D721Med (cell line): ENCODE results near the gene SNTB2.

Experiments used
- DNase-seq: peaks from one replicate; pipeline ENCODE4 v3.0.0; 2011; ENCODE audit warnings: low spot score; ENCODE audit not compliant: insufficient read length
- FAIRE-seq: peaks from 2 replicates; lab custom pipeline; 2011; peaks lifted over from hg19 to GRCh38; lab: Jason Lieb, UNC
- CTCF ChIP-seq: IDR thresholded peaks from 2 replicates; pipeline ENCODE4 v1.5.1; 2012; ENCODE audit warnings: mild to moderate bottlenecking, control low read depth; ENCODE audit not compliant: insufficient read depth; ENCODE audit errors: missing control alignments

SNTB2 gene

GRCh38 chr16:69182730-69183416 lies 4.1 kb upstream of the SNTB2 start:
- FAIRE-seq = no peak

GRCh38 chr16:69187446-69188235 lies 677 bp downstream of the SNTB2 start:
- no peak for TF ChIP-seq CTCF
- FAIRE-seq = no peak
- no peak for DNase-seq

More at GRCh38 chr16:69182730-69183416, 4.1 kb upstream of the SNTB2 start:
- DNase-seq = no peak
- TF ChIP-seq CTCF = no peak

- no peak for TF ChIP-seq CTCF
- no peak for DNase-seq
- FAIRE-seq = no peak
Observed at GRCh38 chr16:69188236-69188549, 1.2 kb downstream of the SNTB2 start.

- no peak for TF ChIP-seq CTCF
- no peak for FAIRE-seq
- no peak for DNase-seq
Observed at GRCh38 chr16:69188716-69189115, 1.8 kb downstream of the SNTB2 start.

- FAIRE-seq (no peak), DNase-seq (no peak)
- TF ChIP-seq CTCF = no peak
Observed at GRCh38 chr16:69190046-69190588, 3.2 kb downstream of the SNTB2 start.

GRCh38 chr16:69190598-69190997 lies 3.6 kb downstream of the SNTB2 start:
- no peak for FAIRE-seq
- no peak for DNase-seq
- TF ChIP-seq CTCF = no peak

GRCh38 chr16:69191136-69191535 lies 4.2 kb downstream of the SNTB2 start:
- FAIRE-seq (no peak), DNase-seq (no peak)
- TF ChIP-seq CTCF = no peak
